ENCODE data around the gene CLIP1. TPM values are rescaled to one million over a fixed set of nuclear protein-coding genes. Genes with fewer than 3 reads are reported as not detected.

Gene CLIP1
- polyA plus RNA-seq, 1 of the 3 experiments (the other 2 are of a cell fraction): 33.9 TPM

DNA sequence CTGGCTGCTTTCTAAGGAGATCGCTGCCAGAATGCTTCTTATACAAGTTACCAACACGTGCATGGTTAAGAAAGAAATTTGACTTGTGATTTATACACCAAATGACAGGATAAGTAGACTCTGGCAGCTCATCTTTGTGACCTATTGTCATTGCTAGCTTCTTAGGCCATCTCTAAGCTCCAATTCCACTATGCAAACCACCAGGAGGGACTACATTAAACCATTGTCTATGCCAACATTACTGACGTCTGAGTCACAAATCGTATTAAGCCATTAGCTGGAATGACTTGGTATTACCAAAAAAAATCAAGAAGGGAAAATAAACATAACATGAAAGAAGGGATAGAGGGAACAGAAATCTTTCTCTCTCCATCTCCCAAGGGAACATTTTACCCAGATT is 140.4 kb downstream of the CLIP1 start:
- Histone ChIP-seq H3K36me3 (replicated peaks in 1 of 2; ENCODE audit: control insufficient read depth in 1 of 2, insufficient read depth in 2 of 2, low read length in 1 of 2) (peaks cover 15 to 31% of the 10 kb centered on the region in 2 experiments), H3F3A (replicated peaks; ENCODE audit: insufficient read depth) (peaks cover 18% of the 10 kb centered on the region), H3K4me1 (ENCODE audit: control insufficient read depth in 1 of 2, insufficient read depth in 2 of 2, low read depth in 1 of 2, low read length in 1 of 2) (peaks cover 2 to 9% of the 10 kb centered on the region in 2 experiments; a peak in 3 of 4 replicates), H3K27me3 (ENCODE audit: insufficient read depth) (no peaks in the 10 kb centered on the region), H3K79me2 (ENCODE audit: insufficient read depth) (peaks cover 6% of the 10 kb centered on the region; the same call in 1 of the 2 replicates), H3K4me2 (peak overlapping the region; percentile 29), H3K4me3 (ENCODE audit: low read depth in 2 of 2, low read length in 1 of 2) (no peak overlapping the region), H3K9me3 (no peaks in the 10 kb centered on the region), H3K9me2 (no peaks in the 10 kb centered on the region), H4K20me1 (ENCODE audit: insufficient read depth) (0 out of 2 replicates have a peak, but pooled peaks cover 5% of the 10 kb centered on the region), H3K9ac (no peak overlapping the region), H3K27ac (ENCODE audit: low read depth in 2 of 2, low read length in 1 of 2) (peak overlapping the region in 1 of 2 experiments; percentile 72; a peak in 2 of 4 replicates), H2AFZ (ENCODE audit: low read depth) (no peak overlapping the region)
- CTCF ChIA-PET: interaction anchor here (1.5 to 1.7 kb wide), 2 partner anchors 10 to 74 kb away, joined by 4 to 5 read pairs; no protein-coding TSS in a partner anchor
- TF ChIP-seq RCOR1 (IDR thresholded peaks at IDR 0.05; ENCODE audit: low read length): no peak
- TF ChIP-seq MXI1 (IDR thresholded peaks at IDR 0.05; ENCODE audit: low read depth, low read length): no peak
- TF ChIP-seq NFIC (IDR thresholded peaks at IDR 0.05; ENCODE audit: borderline replicate concordance): peak; percentile 53; the same call in 1 of the 2 replicates
- TF ChIP-seq POLR2AphosphoS5 (IDR thresholded peaks at IDR 0.05; ENCODE audit: low read depth, low read length): no peak
- 0 out of 4 replicates have a peak, but pooled peaks of 1 of the 2 experiments have one; percentile 11 for TF ChIP-seq EP300 (IDR thresholded peaks at IDR 0.05; ENCODE audit: borderline replicate concordance in 1 of 2, low read depth in 1 of 2, low read length in 1 of 2)
- no peak for TF ChIP-seq RXRA (IDR thresholded peaks at IDR 0.05; ENCODE audit: borderline replicate concordance, low read depth)
- TF ChIP-seq, protein P1, sequence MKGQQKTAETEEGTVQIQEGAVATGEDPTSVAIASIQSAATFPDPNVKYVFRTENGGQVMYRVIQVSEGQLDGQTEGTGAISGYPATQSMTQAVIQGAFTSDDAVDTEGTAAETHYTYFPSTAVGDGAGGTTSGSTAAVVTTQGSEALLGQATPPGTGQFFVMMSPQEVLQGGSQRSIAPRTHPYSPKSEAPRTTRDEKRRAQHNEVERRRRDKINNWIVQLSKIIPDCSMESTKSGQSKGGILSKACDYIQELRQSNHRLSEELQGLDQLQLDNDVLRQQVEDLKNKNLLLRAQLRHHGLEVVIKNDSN (IDR thresholded peaks at IDR 0.05; ENCODE audit: borderline replicate concordance, low read depth): no peak
- no peak for TF ChIP-seq ELF1 (IDR thresholded peaks at IDR 0.05)
- 0 out of 2 replicates have a peak, but pooled peaks have one; percentile 27 for TF ChIP-seq TCF12 (IDR thresholded peaks at IDR 0.05)
- TF ChIP-seq, protein P2, sequence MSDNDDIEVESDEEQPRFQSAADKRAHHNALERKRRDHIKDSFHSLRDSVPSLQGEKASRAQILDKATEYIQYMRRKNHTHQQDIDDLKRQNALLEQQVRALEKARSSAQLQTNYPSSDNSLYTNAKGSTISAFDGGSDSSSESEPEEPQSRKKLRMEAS (IDR thresholded peaks at IDR 0.05; ENCODE audit: low read depth): no peak; the same call in 1 of the 2 replicates
- no peak for TF ChIP-seq RAD21 (IDR thresholded peaks at IDR 0.05; ENCODE audit: low read length)
- peak; percentile 74 for TF ChIP-seq FOSL2 (IDR thresholded peaks at IDR 0.05; ENCODE audit: borderline replicate concordance, low read depth)
- no peak for TF ChIP-seq SIN3A (IDR thresholded peaks at IDR 0.05; ENCODE audit: borderline replicate concordance, low read depth, low read length)
- TF ChIP-seq GABPA (IDR thresholded peaks at IDR 0.05; ENCODE audit: low read depth): no peak
- peak; percentile 66 for TF ChIP-seq JUND (IDR thresholded peaks at IDR 0.05)
- no peak for TF ChIP-seq CHD2 (IDR thresholded peaks at IDR 0.05; ENCODE audit: low read length, partially characterized antibody)
- TF ChIP-seq, protein P3, sequence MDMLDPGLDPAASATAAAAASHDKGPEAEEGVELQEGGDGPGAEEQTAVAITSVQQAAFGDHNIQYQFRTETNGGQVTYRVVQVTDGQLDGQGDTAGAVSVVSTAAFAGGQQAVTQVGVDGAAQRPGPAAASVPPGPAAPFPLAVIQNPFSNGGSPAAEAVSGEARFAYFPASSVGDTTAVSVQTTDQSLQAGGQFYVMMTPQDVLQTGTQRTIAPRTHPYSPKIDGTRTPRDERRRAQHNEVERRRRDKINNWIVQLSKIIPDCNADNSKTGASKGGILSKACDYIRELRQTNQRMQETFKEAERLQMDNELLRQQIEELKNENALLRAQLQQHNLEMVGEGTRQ (IDR thresholded peaks at IDR 0.05; ENCODE audit: borderline replicate concordance, low read depth, low read length): no peak
- TF ChIP-seq SMC3 (IDR thresholded peaks at IDR 0.05; ENCODE audit: low read depth, low read length): no peak
- TF ChIP-seq TEAD4 (IDR thresholded peaks at IDR 0.05; ENCODE audit: borderline replicate concordance, insufficient read depth): no peak
- TF ChIP-seq, protein P4, sequence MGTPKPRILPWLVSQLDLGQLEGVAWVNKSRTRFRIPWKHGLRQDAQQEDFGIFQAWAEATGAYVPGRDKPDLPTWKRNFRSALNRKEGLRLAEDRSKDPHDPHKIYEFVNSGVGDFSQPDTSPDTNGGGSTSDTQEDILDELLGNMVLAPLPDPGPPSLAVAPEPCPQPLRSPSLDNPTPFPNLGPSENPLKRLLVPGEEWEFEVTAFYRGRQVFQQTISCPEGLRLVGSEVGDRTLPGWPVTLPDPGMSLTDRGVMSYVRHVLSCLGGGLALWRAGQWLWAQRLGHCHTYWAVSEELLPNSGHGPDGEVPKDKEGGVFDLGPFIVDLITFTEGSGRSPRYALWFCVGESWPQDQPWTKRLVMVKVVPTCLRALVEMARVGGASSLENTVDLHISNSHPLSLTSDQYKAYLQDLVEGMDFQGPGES (IDR thresholded peaks at IDR 0.05; ENCODE audit: low read depth, low read length): no peak
- TF ChIP-seq, protein P5, sequence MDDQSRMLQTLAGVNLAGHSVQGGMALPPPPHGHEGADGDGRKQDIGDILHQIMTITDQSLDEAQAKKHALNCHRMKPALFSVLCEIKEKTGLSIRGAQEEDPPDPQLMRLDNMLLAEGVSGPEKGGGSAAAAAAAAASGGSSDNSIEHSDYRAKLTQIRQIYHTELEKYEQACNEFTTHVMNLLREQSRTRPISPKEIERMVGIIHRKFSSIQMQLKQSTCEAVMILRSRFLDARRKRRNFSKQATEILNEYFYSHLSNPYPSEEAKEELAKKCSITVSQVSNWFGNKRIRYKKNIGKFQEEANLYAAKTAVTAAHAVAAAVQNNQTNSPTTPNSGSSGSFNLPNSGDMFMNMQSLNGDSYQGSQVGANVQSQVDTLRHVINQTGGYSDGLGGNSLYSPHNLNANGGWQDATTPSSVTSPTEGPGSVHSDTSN (IDR thresholded peaks at IDR 0.05): peak; percentile 70
- TF ChIP-seq NRF1 (IDR thresholded peaks at IDR 0.05; ENCODE audit: low read depth, low read length): no peak
- no peak for TF ChIP-seq RFX5 (IDR thresholded peaks at IDR 0.05; ENCODE audit: low read length)
- POLR2A ChIA-PET: no interaction called here
- DNase-seq: no peak
- WGBS (ENCODE audit: low lambda C conversion rate): 20% methylated on average over 4 of the region's 4 CpGs
